Loucy (cell line): ENCODE results near the gene ZNF549.

Experiments
- EZH2phosphoT487 ChIP-seq: fragments of 200-600 bp; IDR thresholded peaks from 2 replicates; pipeline ENCODE4 v1.6.1; 2018; ENCODE audit warnings: antibody characterized with exemption, mild to moderate bottlenecking, moderate library complexity, borderline replicate concordance
- TF ChIP-seq, protein P1 (sequence below): fragments of 200-600 bp; sonication (generic); conservative IDR thresholded peaks from 2 replicates; pipeline ENCODE4 v1.5.1; 2014; ENCODE audit warnings: mild to moderate bottlenecking, antibody characterized with exemption, low read length

DNA sequence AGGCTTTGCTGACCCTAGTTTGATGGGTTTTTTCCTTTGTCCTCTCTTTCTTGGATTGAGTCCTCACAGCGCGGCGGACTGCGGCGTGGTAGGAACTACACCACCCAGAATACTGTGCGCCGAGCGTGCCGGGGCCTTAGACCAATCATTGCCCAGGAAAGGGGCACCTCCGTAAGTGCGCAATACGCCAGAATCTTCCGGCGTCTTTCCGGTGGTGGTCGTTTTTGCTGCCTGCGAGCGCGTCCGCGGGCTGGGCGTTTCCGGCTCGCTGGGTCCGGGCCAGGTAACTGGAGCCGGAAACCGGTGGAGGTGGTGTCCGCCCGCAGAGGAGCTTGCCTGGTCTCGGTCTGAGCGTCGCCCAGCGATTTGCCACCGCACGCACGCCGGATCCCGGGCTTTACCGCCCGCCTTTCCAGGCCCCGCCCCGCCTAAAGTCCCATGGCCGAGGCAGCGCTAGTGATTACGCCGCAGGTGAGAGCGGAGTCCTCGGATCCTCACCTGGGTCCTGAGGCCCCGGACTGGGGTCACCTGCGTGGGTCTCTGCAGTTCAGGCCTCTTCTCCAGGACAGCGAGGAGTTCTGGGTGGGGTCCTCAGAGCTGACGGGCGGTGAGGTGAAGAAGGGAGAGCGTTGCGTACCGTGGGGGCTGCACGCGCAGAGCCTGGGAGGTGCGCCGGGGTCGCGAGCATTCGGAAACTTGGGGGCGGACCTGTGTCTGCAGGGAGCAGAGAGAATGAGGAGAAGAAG, at the start of gene ZNF549:
- TF ChIP-seq, protein P1, sequence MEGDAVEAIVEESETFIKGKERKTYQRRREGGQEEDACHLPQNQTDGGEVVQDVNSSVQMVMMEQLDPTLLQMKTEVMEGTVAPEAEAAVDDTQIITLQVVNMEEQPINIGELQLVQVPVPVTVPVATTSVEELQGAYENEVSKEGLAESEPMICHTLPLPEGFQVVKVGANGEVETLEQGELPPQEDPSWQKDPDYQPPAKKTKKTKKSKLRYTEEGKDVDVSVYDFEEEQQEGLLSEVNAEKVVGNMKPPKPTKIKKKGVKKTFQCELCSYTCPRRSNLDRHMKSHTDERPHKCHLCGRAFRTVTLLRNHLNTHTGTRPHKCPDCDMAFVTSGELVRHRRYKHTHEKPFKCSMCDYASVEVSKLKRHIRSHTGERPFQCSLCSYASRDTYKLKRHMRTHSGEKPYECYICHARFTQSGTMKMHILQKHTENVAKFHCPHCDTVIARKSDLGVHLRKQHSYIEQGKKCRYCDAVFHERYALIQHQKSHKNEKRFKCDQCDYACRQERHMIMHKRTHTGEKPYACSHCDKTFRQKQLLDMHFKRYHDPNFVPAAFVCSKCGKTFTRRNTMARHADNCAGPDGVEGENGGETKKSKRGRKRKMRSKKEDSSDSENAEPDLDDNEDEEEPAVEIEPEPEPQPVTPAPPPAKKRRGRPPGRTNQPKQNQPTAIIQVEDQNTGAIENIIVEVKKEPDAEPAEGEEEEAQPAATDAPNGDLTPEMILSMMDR = no peak
- no peak for TF ChIP-seq EZH2phosphoT487
